ENCODE data around the gene DGUOK.

DGUOK gene

DNA sequence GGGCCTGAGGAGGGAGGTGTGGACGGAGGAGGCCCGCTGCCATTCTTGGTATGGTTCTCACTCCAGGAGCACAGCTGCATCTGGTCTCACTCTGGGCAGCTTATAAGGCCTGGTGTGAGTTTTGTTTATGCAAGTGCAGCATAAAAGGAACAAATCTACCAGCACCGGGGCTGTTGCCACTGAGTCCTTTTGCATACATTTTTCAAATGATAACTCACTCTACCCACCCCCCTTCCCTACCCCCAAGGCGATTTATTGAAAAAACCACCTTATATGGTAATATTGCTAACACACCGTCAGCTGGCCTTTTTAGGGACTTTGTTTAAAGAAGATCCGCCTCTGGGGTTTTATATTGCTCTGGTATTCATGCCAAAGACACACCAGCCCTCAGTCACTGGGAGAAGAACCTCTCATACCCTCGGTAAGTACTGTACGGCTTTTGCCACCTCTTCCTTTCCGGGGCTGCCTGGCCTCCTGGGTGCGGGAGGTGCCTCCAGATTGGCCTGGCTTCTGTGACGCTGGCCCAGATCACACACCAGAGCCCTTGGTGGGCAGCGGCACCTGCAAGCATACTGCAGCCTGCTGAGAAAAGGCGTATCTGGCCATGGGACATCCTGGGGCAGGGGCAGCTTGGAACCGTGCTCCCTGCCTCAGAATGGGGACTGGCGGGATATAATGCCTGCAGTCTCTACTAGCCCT lies 33.9 kb upstream of the DGUOK start, which contains the start of gene ACTG2:
Gene ACTG2 (plus strand): TSS at position 378 of the 699 bp plus-strand sequence. CDS start 8,304 bp downstream, outside the sequence.
- FAIRE-seq (no peak), DNase-seq (ENCODE audit: insufficient read length) (no peak)
- TF ChIP-seq POLR2A (IDR thresholded peaks at IDR 0.05; ENCODE audit: low read depth, low read length), result no peak
- no peak for TF ChIP-seq POLR2AphosphoS5 (IDR thresholded peaks at IDR 0.05; ENCODE audit: low read depth, low read length)

DNA sequence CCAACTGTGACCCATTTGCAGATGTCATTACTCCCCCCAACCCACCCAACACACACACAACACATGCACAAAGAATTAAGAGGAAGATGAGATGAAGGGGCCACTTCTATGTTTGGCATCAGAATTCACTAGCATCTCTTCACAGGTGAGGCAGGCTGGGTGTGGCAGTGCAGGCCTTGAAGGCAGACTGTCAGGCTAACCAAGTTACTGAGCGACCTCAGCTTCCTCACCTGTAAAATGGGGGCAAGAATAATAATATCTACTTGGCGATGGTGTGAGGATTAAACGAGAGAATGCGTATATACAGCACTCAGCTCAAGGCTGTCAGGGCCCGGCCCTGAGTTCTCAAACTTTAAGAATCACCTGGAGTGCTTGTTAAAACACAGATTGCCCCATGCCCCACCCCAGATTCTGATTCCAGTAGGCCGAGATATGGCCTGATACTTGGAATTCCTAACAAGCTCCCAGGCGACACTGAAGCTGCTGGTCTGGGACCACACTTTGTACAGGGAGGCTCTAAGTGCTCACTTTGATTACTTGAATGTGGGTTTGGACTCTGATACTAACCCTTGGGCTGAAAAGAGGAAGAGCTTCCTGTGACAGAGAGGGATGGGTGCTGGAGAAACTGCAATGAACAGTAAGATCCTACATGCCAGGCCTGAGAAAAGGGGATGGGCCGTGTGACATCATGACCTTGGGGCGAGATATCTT lies 32.8 kb upstream of the DGUOK start:
- TF ChIP-seq TAF1 (IDR thresholded peaks at IDR 0.05; ENCODE audit: borderline replicate concordance, low read depth, low read length) (no peak), POLR2AphosphoS5 (IDR thresholded peaks at IDR 0.05; ENCODE audit: low read depth, low read length) (no peak), POLR2A (IDR thresholded peaks at IDR 0.05; ENCODE audit: low read depth, low read length) (no peak)
- DNase-seq (ENCODE audit: insufficient read length) (no peak), FAIRE-seq (no peak)

DNA sequence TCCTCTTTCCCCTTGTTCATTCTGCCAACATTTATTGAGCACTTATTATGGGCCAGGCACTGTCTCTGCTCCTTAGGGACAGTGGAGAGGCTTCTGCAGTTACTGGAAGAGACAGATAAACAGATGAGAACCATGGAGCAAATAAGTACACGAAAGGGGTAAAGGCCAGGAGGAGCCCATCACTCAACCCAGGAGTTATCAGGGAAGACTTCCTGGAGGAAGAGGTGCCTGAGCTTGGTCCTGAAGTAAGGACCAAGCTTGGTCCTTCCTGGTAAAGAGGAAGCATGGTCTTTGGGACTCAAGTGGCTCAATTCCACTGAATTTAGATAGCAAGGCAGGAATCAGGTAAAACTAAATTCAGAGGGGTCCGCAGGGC lies 32.2 kb upstream of the DGUOK start:
- no peak for DNase-seq (ENCODE audit: insufficient read length)
- no peak for TF ChIP-seq POLR2A (IDR thresholded peaks at IDR 0.05; ENCODE audit: low read depth, low read length)
- TF ChIP-seq TAF1 (IDR thresholded peaks at IDR 0.05; ENCODE audit: borderline replicate concordance, low read depth, low read length), result no peak
- no peak for TF ChIP-seq POLR2AphosphoS5 (IDR thresholded peaks at IDR 0.05; ENCODE audit: low read depth, low read length)
- no peak for FAIRE-seq

DNA sequence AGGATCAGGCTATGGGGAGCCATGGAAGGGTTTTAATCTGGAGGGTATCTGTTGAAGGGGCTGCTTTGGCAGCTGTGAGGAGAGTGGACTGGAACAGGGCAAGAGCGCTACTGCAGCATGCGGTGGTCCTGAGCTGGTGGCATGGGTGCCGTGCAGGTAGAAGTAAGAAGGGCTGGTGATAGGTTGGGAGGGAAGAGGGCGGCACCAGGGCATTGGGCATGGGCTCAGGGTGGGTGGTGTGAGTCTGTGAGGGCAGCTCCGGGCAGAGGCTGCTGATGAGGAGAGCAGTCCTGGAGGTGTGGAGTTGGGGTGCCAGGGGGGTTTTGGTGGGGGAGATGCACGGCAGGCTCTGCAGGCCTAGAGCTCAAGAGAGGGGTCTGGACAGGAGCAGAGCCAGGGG lies 31.8 kb upstream of the DGUOK start:
- DNase-seq (ENCODE audit: insufficient read length), result no peak
- FAIRE-seq, result no peak
- TF ChIP-seq TAF1 (IDR thresholded peaks at IDR 0.05; ENCODE audit: borderline replicate concordance, low read depth, low read length) (no peak), POLR2A (IDR thresholded peaks at IDR 0.05; ENCODE audit: low read depth, low read length) (no peak), POLR2AphosphoS5 (IDR thresholded peaks at IDR 0.05; ENCODE audit: low read depth, low read length) (no peak)

DNA sequence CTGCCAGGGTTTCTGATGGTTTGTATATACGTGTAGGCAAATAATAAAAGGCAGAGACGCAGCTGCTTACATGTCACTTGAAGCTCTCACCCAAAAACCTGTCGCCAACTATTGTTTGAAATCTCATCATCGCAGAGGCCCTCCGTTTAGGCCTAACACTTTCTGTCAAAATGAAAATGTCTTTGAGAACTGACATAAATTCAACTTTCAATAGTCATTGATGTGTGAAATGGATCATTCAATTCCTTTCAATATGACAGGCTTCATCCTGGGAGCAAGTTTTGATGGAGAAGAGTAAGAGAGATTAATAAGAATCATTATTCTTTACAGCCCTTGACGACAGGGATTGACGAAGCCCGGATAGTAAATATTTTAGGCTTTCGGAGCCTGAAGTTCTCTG lies 31.2 kb upstream of the DGUOK start:
- TF ChIP-seq TAF1 (IDR thresholded peaks at IDR 0.05; ENCODE audit: borderline replicate concordance, low read depth, low read length) (no peak), POLR2AphosphoS5 (IDR thresholded peaks at IDR 0.05; ENCODE audit: low read depth, low read length) (no peak), POLR2A (IDR thresholded peaks at IDR 0.05; ENCODE audit: low read depth, low read length) (no peak)
- DNase-seq (ENCODE audit: insufficient read length) (no peak), FAIRE-seq (no peak)

DNA sequence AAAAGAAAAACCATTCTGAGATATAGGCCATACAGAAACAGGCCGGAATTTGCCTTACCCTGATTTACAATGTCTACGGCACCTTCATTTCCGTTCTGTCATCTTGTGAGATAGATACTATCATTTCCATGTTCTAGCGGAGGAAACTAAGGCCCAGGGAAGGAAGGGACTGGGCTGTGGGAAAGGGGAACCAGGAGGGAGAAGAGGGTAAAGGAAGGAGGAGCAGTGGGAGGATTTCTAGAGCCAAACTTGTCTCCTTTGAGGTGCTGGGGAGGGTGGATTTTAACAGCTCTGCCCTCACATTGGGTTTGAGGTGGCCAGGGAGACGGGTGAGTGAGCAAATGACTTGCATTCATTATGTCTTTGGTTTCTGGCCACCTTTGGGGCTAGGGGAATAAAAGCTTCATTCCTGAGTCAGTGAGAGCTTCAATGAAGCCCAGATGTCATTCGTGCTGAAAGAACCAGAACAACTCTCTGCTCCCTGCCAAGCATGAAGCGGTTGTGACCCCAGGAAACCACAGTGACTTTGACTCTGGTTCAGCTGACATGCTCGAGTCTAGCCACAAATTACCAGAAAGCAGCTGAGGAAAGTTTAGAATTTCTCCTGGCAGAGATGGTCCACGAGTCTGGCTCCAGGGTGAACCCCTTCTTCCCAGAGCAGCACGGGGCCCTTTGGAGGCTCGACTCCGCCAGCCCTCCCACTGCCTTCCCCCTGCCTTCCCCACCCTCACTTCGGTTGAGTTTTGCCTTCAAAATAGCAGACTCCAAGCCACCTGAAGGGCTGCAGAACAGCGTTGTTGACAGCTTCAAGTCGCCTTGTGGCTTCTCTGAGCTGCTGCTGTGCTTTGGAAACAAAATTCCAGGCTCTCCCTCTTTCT lies 30.1 kb upstream of the DGUOK start:
- DNase-seq (ENCODE audit: insufficient read length), result no peak
- FAIRE-seq, result peak; percentile 90
- TF ChIP-seq POLR2A (IDR thresholded peaks at IDR 0.05; ENCODE audit: low read depth, low read length) (no peak), POLR2AphosphoS5 (IDR thresholded peaks at IDR 0.05; ENCODE audit: low read depth, low read length) (no peak), TAF1 (IDR thresholded peaks at IDR 0.05; ENCODE audit: borderline replicate concordance, low read depth, low read length) (no peak)

DNA sequence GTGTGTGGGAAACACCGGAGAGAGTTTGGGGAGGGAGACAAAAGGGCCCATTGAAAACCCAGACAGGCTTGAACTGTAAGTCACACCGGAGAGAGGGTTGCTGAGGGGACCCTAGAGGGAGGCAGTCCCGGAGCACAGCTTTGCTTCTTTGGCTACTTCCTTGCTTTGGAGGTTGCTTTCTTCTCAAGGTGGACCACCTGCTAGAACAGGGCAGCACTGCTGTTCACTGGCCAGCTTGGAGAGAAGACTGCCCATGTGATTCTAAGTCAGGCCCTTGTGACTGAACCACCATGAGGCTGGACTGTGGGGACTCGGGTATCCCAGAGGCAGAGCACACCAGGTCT lies 29.5 kb upstream of the DGUOK start:
- TF ChIP-seq TAF1 (IDR thresholded peaks at IDR 0.05; ENCODE audit: borderline replicate concordance, low read depth, low read length), result no peak
- no peak for TF ChIP-seq POLR2AphosphoS5 (IDR thresholded peaks at IDR 0.05; ENCODE audit: low read depth, low read length)
- TF ChIP-seq POLR2A (IDR thresholded peaks at IDR 0.05; ENCODE audit: low read depth, low read length), result no peak
- DNase-seq (ENCODE audit: insufficient read length) (no peak), FAIRE-seq (no peak)

DNA sequence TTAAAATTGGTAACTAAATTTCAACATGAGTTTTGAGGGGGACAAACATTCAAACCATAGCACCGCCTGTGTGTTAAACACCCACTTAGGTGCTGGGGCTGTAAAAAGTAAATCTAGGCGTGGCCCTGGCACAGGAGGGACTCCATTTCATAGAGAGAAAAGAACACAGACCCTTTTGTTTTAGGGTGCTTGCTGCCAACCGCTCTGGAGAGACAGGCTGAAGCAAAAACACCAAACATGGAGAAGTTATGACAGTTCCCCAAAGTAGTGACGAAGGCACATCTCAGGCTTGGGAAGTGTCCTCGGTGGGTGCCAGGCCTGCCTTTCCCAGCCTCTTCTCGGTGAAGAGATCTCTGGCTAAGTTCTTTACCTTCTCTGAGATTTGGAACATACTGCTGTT lies 28.7 kb upstream of the DGUOK start:
- no peak for FAIRE-seq
- no peak for TF ChIP-seq POLR2AphosphoS5 (IDR thresholded peaks at IDR 0.05; ENCODE audit: low read depth, low read length)
- no peak for TF ChIP-seq TAF1 (IDR thresholded peaks at IDR 0.05; ENCODE audit: borderline replicate concordance, low read depth, low read length)

DNA sequence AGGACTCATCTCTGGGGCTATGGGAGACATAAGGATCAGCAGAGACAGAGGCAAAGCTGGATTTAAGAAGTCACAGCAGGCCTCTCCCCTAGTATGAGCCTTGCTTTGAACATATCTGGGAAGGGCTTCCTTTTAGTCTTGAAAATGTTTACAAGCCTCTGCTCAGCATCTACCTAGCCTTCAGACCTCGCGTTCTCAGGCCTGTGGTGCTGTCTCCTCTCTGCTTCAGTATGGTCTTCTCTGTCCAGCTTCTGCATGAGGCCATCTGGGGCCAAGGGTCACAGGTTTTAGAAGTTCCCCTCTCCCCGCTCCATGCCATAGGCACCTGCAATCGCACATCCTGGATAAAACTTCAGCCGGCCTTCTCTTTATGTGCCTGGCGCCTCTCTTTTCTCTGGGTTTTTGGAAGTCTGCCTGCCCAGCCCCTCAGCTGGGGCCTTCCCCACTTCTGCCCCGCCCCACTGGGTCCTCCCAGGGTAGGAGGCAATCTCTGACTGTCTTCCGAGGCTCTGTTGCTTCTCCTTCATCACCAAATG lies 26.8 kb upstream of the DGUOK start:
- FAIRE-seq (no peak), DNase-seq (ENCODE audit: insufficient read length) (no peak)
- TF ChIP-seq POLR2A (IDR thresholded peaks at IDR 0.05; ENCODE audit: low read depth, low read length), result no peak

More for the DNA sequence above, 28.7 kb upstream of the DGUOK start:
- DNase-seq (ENCODE audit: insufficient read length), result no peak

DNA sequence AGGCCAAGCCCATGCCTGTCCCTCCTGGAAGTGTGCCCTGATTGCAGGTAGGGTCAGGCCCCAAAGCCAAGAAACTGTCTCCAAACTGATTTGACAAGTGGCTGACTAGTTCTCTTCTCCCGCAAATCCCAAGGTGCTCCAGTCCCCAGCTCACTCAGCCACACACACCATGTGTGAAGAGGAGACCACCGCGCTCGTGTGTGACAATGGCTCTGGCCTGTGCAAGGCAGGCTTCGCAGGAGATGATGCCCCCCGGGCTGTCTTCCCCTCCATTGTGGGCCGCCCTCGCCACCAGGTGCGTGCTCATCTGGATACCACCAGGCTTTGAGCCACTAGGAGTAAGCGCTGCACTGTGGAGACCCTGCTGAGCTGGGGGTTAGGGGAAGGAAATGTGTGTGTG lies 25.5 kb upstream of the DGUOK start:
- FAIRE-seq (no peak), DNase-seq (ENCODE audit: insufficient read length) (no peak)
- TF ChIP-seq TAF1 (IDR thresholded peaks at IDR 0.05; ENCODE audit: borderline replicate concordance, low read depth, low read length) (no peak), POLR2A (IDR thresholded peaks at IDR 0.05; ENCODE audit: low read depth, low read length) (no peak), POLR2AphosphoS5 (IDR thresholded peaks at IDR 0.05; ENCODE audit: low read depth, low read length) (no peak)

DNA sequence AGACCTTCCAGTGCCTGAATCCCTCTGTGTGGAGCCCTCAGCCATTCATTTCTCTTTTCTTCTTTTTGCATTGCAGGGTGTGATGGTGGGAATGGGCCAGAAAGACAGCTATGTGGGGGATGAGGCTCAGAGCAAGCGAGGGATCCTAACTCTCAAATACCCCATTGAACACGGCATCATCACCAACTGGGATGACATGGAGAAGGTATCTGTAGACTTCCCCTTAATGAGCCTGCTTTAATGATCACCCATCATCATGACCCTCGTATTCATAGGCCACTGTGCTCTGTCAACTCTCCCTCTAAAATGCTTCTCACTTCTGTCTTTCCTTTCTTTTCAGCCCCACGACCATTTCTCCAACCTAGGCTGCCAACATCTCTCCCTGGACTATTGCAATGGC lies 24.4 kb upstream of the DGUOK start:
- DNase-seq (ENCODE audit: insufficient read length), result no peak
- TF ChIP-seq POLR2AphosphoS5 (IDR thresholded peaks at IDR 0.05; ENCODE audit: low read depth, low read length), result no peak
- TF ChIP-seq TAF1 (IDR thresholded peaks at IDR 0.05; ENCODE audit: borderline replicate concordance, low read depth, low read length), result no peak
- no peak for TF ChIP-seq POLR2A (IDR thresholded peaks at IDR 0.05; ENCODE audit: low read depth, low read length)
- FAIRE-seq, result no peak

Data from GM12892 (cell line).